Upper lobe of left lung (tissue), 6 donors: ENCODE measurements around the gene LSM6. TPM values are rescaled to one million over a fixed set of nuclear protein-coding genes. Genes with fewer than 3 reads are reported as not detected.

Experiments used
- ATAC-seq, 2 donors: fragments of 200-7000 bp; cut with Tn5 transposase; one replicate each; pipeline ENCODE4 v1.9.1; 2022; ENCODE audit warnings: mild to moderate bottlenecking in 2 of 2, moderate library complexity in 2 of 2; ENCODE audit not compliant: low FRiP score in 2 of 2
- DNase-seq, 2 donors: peaks; one replicate each; pipeline ENCODE4 v3.0.0-alpha.2; 2019 to 2020
- H3K27ac ChIP-seq, 4 donors: fragments of 200-600 bp; sonication (generic); one replicate each; pipeline ENCODE4 v1.5.1; 2016 to 2019
- H3K27me3 ChIP-seq, 4 donors: fragments of 200-600 bp; sonication (generic); one replicate each; pipeline ENCODE4 v1.5.1; 2017 to 2019
- H3K36me3 ChIP-seq, 4 donors: fragments of 200-600 bp; sonication (generic); one replicate each; pipeline ENCODE4 v1.5.1; 2016 to 2019
- H3K4me1 ChIP-seq, 4 donors: fragments of 200-600 bp; sonication (generic); one replicate each; pipeline ENCODE4 v1.5.1; 2018 to 2019
- H3K4me3 ChIP-seq, 4 donors: fragments of 200-600 bp; sonication (generic); one replicate each; pipeline ENCODE4 v1.5.1; 2017 to 2019; ENCODE audit warnings: mild to moderate bottlenecking in 2 of 4, moderate library complexity in 1 of 4
- H3K9me3 ChIP-seq, 4 donors: fragments of 200-600 bp; sonication (generic); one replicate each; pipeline ENCODE4 v1.5.1; 2018 to 2019
- EP300 ChIP-seq, 4 donors: sonication (generic); formaldehyde crosslinking; IDR thresholded peaks; one replicate each; pipeline ENCODE4 v1.5.1; 2017; ENCODE audit warnings: antibody characterized with exemption in 4 of 4, control low read depth in 2 of 4
- POLR2A ChIP-seq, 4 donors: fragments of 450-650 bp; IDR thresholded peaks; one replicate each; pipeline ENCODE4 v1.5.1; 2016 to 2017; ENCODE audit warnings: antibody characterized with exemption in 4 of 4, mild to moderate bottlenecking in 2 of 4
- POLR2AphosphoS5 ChIP-seq, 2 donors: sonication (generic); formaldehyde crosslinking; IDR thresholded peaks; one replicate each; pipeline ENCODE4 v1.5.1; 2017; ENCODE audit warnings: antibody characterized with exemption in 2 of 2
- WGBS, 2 donors: methylation state at CpG; one replicate each; pipeline ENCODE4 v1.1.5; 2017 to 2018; 5-methylcytosine and 5-hydroxymethylcytosine counted together
- total RNA-seq, 6 donors: library from RNA; depleted of rRNA in 4 of 6; stranded (reverse); fragments of >200 nt in 4 of 6; gene quantifications; one replicate each; pipeline versions ENCODE4 v1.1.0 to v1.2.1, GENCODE V29; 2016 to 2021
- TF ChIP-seq, protein P1 (sequence below), 6 experiments: fragments of 450-650 bp in 4 of 6; fragments of 200-600 bp in 2 of 6; sonication (generic) in 2 of 6; IDR thresholded peaks; one replicate each; pipeline ENCODE4 v1.5.1; 2016 to 2019; ENCODE audit warnings: antibody characterized with exemption in 6 of 6
- donor health status: DM: no; HTN: no; CAD: no; lungs with moderate emphysema.
- donor health status: DM: no; HTN: yes; CAD: no; lungs with severe emphysema.

LSM6 gene
- total RNA-seq, 6 donors from 2014 or later: 19.6 to 48.2 (median 33.5) TPM

DNA sequence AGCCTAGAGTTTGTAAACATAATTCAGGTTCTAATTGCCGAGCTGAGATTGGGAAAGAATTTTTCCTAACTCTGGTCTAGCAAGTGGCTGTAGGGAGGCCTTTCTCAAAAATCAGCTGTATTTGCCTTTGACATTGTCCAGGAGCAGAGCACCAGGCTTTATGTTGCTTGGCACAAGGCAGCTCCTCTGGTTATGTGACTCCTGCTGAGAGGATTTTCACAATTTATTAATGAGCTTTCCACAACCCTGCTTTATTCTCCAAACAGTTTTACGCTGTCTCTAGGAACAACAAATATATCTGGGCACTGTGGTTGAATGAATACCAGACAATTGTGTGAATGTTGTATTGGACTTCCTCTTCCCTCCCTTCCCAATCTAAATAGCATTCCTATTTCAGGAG, 14.9 kb downstream of the LSM6 start:
- no peak for ATAC-seq
- 43 to 61% methylated on average over 2 of the region's 2 CpGs for WGBS, 2 donors
- H3K9me3 ChIP-seq: no peaks in the 10 kb centered on the region
- no peak for DNase-seq
- H3K4me3 ChIP-seq: no peak overlapping the region
- peaks cover 11 to 63% (median 16%) of the 10 kb centered on the region in 4 donors for H3K36me3 ChIP-seq
- peak overlapping the region; percentile 27 to 68 (median 40) for H3K27ac ChIP-seq
- H3K4me1 ChIP-seq: peaks cover 10 to 28% (median 14%) of the 10 kb centered on the region in 4 donors
- no peaks in the 10 kb centered on the region for H3K27me3 ChIP-seq
- TF ChIP-seq POLR2A (IDR thresholded peaks at IDR 0.05): no peak
- TF ChIP-seq, protein P1, sequence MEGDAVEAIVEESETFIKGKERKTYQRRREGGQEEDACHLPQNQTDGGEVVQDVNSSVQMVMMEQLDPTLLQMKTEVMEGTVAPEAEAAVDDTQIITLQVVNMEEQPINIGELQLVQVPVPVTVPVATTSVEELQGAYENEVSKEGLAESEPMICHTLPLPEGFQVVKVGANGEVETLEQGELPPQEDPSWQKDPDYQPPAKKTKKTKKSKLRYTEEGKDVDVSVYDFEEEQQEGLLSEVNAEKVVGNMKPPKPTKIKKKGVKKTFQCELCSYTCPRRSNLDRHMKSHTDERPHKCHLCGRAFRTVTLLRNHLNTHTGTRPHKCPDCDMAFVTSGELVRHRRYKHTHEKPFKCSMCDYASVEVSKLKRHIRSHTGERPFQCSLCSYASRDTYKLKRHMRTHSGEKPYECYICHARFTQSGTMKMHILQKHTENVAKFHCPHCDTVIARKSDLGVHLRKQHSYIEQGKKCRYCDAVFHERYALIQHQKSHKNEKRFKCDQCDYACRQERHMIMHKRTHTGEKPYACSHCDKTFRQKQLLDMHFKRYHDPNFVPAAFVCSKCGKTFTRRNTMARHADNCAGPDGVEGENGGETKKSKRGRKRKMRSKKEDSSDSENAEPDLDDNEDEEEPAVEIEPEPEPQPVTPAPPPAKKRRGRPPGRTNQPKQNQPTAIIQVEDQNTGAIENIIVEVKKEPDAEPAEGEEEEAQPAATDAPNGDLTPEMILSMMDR (IDR thresholded peaks at IDR 0.05): no peak

DNA sequence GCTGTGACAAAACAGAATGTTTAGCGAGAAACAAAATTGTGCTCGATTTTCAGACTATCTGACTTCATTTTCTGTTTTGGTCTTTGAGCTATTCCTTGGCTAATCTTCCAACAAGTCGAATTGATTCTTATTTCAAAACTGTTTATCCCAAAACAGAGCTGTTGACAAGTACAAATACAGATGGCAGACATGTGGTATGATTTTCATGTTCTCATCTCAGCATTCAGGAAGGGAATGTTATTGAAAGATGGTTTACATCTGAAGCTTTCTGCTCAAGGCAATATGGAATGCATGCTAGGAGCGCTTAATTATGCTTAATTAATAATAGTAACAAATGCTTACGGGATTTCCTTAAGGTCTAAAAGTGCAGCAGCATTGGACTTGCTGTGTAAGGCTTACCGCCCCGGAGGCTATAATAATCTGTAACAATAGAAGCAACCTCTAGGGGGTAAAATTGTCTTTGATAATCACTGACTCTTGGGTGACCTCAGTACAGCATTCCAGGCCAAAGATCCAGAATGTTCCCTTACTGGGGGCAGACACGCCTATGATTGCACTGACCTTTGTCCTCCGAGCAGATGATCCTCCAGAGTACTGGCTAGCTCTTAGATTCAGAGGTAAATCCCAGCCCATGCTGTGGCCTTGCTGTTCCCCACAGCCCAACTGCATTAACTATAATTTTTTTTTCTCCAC, 16.4 kb downstream of the LSM6 start:
- Histone ChIP-seq H3K27me3 (no peaks in the 10 kb centered on the region), H3K36me3 (peaks cover 11 to 51% (median 16%) of the 10 kb centered on the region in 4 donors), H3K4me1 (peaks cover 10 to 28% (median 14%) of the 10 kb centered on the region in 4 donors), H3K4me3 (no peak overlapping the region), H3K9me3 (no peaks in the 10 kb centered on the region), H3K27ac (peak overlapping the region; percentile 68 to 79 (median 73))
- ATAC-seq (peak; percentile 55 to 72), DNase-seq (no peak)
- WGBS, 2 donors: 65 to 76% methylated on average over 9 of the region's 9 CpGs
- TF ChIP-seq POLR2A (IDR thresholded peaks at IDR 0.05): no peak
- peak in 1 of 2 donors; percentile 32 for TF ChIP-seq POLR2AphosphoS5 (IDR thresholded peaks at IDR 0.05)
- TF ChIP-seq EP300 (IDR thresholded peaks at IDR 0.05): peak in 1 of 4 donors; percentile 29
- TF ChIP-seq, protein P1 (IDR thresholded peaks at IDR 0.05): peak in 2 of 6 experiments; percentile 9 to 36

DNA sequence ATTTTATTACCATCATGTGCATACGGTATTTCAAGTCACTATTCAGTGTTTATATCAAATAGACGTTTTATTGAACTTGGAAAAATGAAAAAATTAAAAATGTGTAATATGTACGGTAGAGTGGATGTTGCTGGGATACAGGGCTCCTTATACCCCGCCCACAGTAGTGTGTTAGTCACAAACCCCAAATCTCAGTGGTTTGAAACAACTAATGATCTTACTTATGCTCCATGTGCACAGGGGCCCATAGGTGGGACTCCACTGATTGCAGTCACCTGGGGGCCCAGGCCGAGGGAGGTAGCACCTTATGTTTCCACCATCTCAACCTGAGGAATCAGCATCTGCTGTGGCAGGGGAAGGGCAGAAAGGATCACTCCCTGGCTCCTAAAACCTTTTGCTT, 18.1 kb downstream of the LSM6 start:
- ATAC-seq: no peak
- Histone ChIP-seq H3K9me3 (no peaks in the 10 kb centered on the region), H3K27ac (peak overlapping the region in 1 of 4 donors; percentile 77), H3K27me3 (no peaks in the 10 kb centered on the region), H3K4me3 (no peak overlapping the region), H3K36me3 (peaks cover 0 to 33% (median 13%) of the 10 kb centered on the region in 4 donors), H3K4me1 (peaks cover 10 to 28% (median 14%) of the 10 kb centered on the region in 4 donors)
- WGBS, 2 donors: 88 to 93% methylated on average over 5 of the region's 5 CpGs
- no peak for DNase-seq
- TF ChIP-seq EP300 (IDR thresholded peaks at IDR 0.05): no peak
- no peak for TF ChIP-seq POLR2AphosphoS5 (IDR thresholded peaks at IDR 0.05)

DNA sequence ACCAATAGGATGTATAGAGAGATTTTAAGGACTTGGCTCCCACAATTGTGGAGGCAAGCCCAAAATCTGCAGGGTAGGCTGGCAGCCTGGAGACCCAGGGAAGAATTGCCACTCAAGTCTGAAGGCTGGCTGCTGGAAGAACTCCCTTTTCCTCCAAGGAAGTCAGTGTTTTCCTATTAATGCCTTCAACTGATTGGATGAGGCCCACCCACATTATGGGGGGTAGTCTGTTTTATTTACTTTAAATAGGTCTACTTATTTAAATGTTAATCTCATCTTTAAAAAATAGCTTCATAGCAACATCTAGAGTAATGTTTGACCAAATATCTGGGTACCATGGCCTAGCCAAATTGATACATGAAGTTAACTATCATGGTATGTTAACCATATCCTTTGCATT, 18.7 kb downstream of the LSM6 start:
- no peak for ATAC-seq

DNA sequence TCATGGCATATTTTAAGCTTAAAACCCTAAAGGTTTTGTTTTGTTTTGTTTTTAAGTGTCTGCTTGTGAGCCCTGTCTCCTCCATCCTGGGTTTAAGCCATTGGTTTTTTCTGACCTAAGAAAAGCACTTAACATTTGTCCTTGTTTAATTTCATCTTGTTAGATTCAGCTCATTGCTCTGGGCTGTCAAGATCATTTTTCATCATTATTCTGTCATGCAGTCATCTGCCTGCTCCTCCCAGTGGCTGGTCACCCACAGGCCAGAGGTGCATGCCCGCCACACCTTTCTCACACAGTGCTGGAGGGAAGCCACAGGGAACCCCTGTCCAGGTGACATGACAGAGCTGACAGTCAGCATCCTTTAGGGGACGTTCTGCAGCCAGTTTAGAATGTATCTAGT, 27.1 kb downstream of the LSM6 start:
- ATAC-seq (no peak), DNase-seq (no peak)
- Histone ChIP-seq H3K9me3 (no peaks in the 10 kb centered on the region), H3K27me3 (no peaks in the 10 kb centered on the region), H3K36me3 (peaks cover 0 to 11% (median 0%) of the 10 kb centered on the region in 4 donors), H3K4me3 (no peak overlapping the region), H3K27ac (no peak overlapping the region), H3K4me1 (no peaks in the 10 kb centered on the region)
- TF ChIP-seq, protein P1 (IDR thresholded peaks at IDR 0.05): no peak
- TF ChIP-seq POLR2A (IDR thresholded peaks at IDR 0.05) (no peak), EP300 (IDR thresholded peaks at IDR 0.05) (no peak), POLR2AphosphoS5 (IDR thresholded peaks at IDR 0.05) (no peak)
- WGBS, 2 donors: 83 to 90% methylated on average over 2 of the region's 2 CpGs

More for the DNA sequence above, 18.7 kb downstream of the LSM6 start:
- Histone ChIP-seq H3K27me3 (no peaks in the 10 kb centered on the region), H3K4me3 (no peak overlapping the region), H3K4me1 (peaks cover 10 to 28% (median 14%) of the 10 kb centered on the region in 4 donors), H3K9me3 (no peaks in the 10 kb centered on the region), H3K27ac (peak overlapping the region in 1 of 4 donors; percentile 77), H3K36me3 (peaks cover 0 to 28% (median 12%) of the 10 kb centered on the region in 4 donors)
- TF ChIP-seq EP300 (IDR thresholded peaks at IDR 0.05) (no peak), POLR2AphosphoS5 (IDR thresholded peaks at IDR 0.05) (no peak)
- no peak for DNase-seq

DNA sequence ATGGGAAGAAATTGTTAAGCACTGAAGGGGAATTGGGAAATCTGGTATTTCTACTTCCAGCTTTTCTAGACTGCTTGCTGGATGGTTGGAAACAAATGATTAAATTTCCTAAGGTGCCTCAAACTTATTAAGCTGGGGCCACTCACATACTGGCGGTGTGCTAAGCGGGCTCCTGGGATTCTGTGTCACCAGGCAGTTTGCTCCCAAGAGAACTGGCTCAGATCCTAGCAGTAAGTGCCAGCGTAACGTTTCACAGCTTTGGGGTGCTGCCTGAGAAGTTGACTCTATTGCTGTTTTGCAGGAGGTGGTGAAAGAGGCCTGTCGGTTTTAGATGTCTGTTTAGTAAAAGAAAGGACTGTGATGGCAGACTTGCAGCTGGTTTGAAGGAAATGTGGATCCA, 31.9 kb downstream of the LSM6 start:
- H3K27me3 ChIP-seq: no peaks in the 10 kb centered on the region
- no peak for TF ChIP-seq POLR2A (IDR thresholded peaks at IDR 0.05)
- TF ChIP-seq, protein P1 (IDR thresholded peaks at IDR 0.05): no peak
- TF ChIP-seq EP300 (IDR thresholded peaks at IDR 0.05): no peak
- no peak for TF ChIP-seq POLR2AphosphoS5 (IDR thresholded peaks at IDR 0.05)
- DNase-seq (no peak), ATAC-seq (no peak)
- H3K9me3 ChIP-seq: no peaks in the 10 kb centered on the region
- no peaks in the 10 kb centered on the region for H3K36me3 ChIP-seq
- H3K4me3 ChIP-seq: no peak overlapping the region
- no peak overlapping the region for H3K27ac ChIP-seq
- H3K4me1 ChIP-seq: no peaks in the 10 kb centered on the region
- 67 to 72% methylated on average over 5 of the region's 5 CpGs for WGBS, 2 donors
